IPS-15b (cell line): ENCODE measurements around the gene PRM1.

Experiments
- H3K27me3 ChIP-seq: one replicate; pipeline ENCODE4 v1.6.1; 2013; ENCODE audit warnings: low read length; ENCODE audit not compliant: control insufficient read depth, insufficient read depth
- H3K36me3 ChIP-seq: one replicate; pipeline ENCODE4 v1.6.1; 2013; ENCODE audit warnings: low read length; ENCODE audit not compliant: control insufficient read depth, insufficient read depth
- H3K4me1 ChIP-seq: one replicate; pipeline ENCODE4 v1.6.1; 2013; ENCODE audit warnings: mild to moderate bottlenecking, low read length; ENCODE audit not compliant: control insufficient read depth, insufficient read depth
- H3K4me3 ChIP-seq: one replicate; pipeline ENCODE4 v1.5.1; 2013; ENCODE audit warnings: low read depth, low read length
- H3K9ac ChIP-seq: one replicate; pipeline ENCODE4 v1.6.1; 2013; ENCODE audit warnings: low read depth, mild to moderate bottlenecking, low read length
- H3K9me3 ChIP-seq: one replicate; pipeline ENCODE4 v1.6.1; 2013; ENCODE audit warnings: mild to moderate bottlenecking, low read length; ENCODE audit not compliant: control insufficient read depth, insufficient read depth

Gene PRM1

GRCh38 chr16:11241480-11242204 is 39.5 kb downstream of the PRM1 start:
- no peak overlapping the region for H3K4me3 ChIP-seq
- no peaks in the 10 kb centered on the region for H3K9me3 ChIP-seq
- H3K27me3 ChIP-seq: no peaks in the 10 kb centered on the region
- H3K36me3 ChIP-seq: no peaks in the 10 kb centered on the region
- H3K9ac ChIP-seq: no peak overlapping the region
- H3K4me1 ChIP-seq: no peaks in the 10 kb centered on the region

DNA sequence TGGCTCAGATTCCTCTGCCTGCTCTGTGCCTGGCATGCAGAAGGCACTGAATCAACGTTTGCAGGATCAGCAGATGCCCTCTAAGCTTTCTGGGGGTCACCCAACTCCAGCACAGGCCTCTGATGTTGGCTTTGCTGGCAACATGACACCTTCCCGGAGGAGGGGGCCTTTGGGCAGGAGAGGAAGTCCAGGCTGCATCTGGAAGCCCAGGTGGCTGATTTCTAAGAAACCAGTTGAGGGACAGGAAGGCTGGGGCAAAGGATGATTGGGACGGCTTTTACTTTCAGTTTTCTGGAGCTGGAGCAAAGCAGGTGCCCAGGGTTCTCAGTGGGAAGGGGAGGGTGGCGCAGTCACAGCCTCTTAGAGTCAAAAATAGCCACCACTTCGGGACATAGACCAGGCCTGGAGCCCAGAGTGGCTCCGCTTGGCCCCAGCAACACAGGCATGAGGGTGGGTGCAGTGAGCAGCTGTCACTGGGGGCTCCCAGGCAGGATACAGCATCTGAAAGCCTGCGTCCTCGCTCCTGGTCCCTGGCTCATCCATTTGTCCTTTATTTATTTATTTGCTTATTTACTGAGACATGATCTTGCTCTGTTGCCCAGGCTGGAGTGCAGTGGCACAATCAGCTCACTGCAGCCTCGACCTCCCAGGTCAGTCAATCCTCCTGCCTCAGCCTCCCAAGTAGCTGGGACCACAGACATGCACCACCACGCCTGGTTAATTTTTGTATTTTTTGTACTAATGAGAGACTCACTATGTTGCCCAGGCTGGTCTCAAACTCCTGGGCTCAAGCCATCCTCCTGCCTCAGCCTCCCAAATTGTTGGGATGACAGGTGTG is 40.3 kb downstream of the PRM1 start:
- no peaks in the 10 kb centered on the region for H3K9me3 ChIP-seq
- H3K36me3 ChIP-seq: no peaks in the 10 kb centered on the region
- H3K27me3 ChIP-seq: no peaks in the 10 kb centered on the region
- H3K4me1 ChIP-seq: no peaks in the 10 kb centered on the region
- H3K9ac ChIP-seq: no peak overlapping the region
- H3K4me3 ChIP-seq: no peak overlapping the region

- no peak overlapping the region for H3K9ac ChIP-seq
- H3K4me1 ChIP-seq: no peaks in the 10 kb centered on the region
Observed at GRCh38 chr16:11239644-11240632, 41.2 kb downstream of the PRM1 start.

DNA sequence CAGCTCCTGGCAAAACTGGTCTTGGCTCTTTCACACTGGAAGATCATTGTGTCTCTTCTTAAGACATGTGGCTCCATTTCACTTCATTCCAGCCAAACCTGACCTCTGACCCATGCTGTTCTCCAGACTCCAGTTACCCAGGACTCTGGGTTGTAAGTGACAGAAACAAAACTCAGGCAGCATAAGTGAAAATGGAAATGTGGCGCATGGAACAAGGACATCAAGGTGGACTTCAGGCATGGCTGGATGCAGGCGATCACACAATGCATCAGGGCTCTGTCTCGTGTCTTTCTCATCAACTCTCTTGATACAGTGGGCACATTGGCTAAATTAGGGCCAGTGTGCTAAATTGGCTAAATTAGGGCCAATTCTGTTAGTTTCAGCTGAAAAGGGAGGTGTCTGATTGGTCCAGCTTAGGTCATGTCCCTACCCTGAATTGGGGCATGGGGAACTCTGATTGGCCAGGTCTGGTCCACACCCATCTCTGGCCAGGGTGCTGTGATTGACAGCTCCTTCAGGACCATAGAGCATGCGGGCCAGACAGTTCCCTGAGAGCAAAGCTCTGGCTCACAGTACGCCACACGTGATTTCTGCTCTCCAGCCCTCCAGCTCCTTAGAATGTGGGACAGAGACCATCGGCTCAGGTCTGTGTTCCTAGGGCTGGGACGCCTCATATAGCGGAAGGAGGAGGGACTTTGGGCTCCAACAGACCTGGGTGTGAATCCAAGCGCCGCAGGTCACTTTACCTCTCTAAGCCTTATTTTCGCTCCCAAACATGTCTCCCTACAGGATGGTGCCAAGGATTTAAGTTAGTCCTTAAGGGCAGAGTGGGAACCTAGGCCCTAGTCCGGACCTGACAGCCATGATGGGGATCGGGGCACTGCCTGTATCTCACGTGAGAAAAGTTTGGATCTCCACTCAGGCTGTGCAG is 42.6 kb downstream of the PRM1 start:
- Histone ChIP-seq H3K9me3 (no peaks in the 10 kb centered on the region), H3K9ac (no peak overlapping the region), H3K36me3 (no peaks in the 10 kb centered on the region), H3K4me3 (no peak overlapping the region), H3K27me3 (no peaks in the 10 kb centered on the region), H3K4me1 (no peaks in the 10 kb centered on the region)

More at GRCh38 chr16:11239644-11240632, 41.2 kb downstream of the PRM1 start:
- Histone ChIP-seq H3K27me3 (no peaks in the 10 kb centered on the region), H3K4me3 (no peak overlapping the region), H3K9me3 (no peaks in the 10 kb centered on the region), H3K36me3 (no peaks in the 10 kb centered on the region)

DNA sequence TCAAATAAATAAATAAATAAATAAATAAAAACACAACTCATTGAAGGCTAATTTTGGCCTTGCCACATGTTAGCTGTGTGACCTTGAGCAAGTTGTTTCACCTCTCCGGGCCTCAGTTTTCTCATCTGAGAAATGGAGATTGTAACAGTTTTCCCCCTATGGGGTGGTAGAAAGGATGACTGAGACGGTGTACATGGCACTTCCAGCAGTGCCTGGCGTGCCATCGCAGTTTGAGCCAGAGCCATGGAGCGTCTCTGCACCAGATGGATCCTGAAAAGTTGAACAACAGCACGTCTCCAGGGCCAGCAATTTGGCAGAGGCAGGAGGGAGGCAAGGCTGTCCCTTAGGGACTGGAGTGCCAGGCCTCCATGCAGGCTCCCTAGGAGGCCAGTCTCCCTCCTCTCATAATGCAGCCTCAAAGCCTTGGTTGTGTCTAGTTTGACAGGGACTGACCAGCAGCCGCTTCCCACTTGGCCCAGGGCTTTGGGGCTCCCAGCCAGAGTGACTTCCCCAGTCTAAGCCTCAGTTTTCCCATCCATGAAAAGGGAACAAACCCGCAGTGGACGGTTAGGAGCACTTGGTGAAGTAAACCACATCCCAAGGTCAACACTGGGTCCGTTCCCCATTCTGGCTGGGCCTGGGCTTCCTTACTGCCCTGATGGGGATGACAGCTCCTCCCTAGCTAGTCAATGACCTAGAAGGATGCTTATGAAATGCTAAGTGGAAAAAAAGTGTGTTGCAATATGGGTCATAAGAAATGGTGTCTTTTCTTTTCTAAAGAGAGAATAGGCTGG is 44.5 kb downstream of the PRM1 start:
- peaks cover 2% of the 10 kb centered on the region for H3K27me3 ChIP-seq
- no peak overlapping the region for H3K9ac ChIP-seq
- H3K9me3 ChIP-seq: no peaks in the 10 kb centered on the region
- H3K4me3 ChIP-seq: no peak overlapping the region
- no peaks in the 10 kb centered on the region for H3K4me1 ChIP-seq
- no peaks in the 10 kb centered on the region for H3K36me3 ChIP-seq

DNA sequence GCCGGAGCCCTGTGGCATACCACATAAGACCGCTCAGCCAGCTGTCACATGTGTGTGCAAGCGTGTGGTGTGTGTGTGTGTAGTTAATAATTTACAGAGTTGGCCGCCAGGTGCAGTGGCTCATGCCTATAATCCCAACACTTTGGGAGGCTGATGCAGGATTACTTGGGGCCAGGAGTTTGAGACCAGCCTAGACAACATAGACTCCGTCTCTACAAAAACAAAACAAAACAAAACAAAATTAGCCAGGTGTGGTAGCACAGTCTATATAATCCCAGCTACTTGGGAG is 45.5 kb downstream of the PRM1 start:
- Histone ChIP-seq H3K9ac (no peak overlapping the region), H3K9me3 (no peaks in the 10 kb centered on the region), H3K27me3 (peaks cover 3% of the 10 kb centered on the region), H3K36me3 (no peaks in the 10 kb centered on the region), H3K4me3 (no peak overlapping the region), H3K4me1 (no peaks in the 10 kb centered on the region)

DNA sequence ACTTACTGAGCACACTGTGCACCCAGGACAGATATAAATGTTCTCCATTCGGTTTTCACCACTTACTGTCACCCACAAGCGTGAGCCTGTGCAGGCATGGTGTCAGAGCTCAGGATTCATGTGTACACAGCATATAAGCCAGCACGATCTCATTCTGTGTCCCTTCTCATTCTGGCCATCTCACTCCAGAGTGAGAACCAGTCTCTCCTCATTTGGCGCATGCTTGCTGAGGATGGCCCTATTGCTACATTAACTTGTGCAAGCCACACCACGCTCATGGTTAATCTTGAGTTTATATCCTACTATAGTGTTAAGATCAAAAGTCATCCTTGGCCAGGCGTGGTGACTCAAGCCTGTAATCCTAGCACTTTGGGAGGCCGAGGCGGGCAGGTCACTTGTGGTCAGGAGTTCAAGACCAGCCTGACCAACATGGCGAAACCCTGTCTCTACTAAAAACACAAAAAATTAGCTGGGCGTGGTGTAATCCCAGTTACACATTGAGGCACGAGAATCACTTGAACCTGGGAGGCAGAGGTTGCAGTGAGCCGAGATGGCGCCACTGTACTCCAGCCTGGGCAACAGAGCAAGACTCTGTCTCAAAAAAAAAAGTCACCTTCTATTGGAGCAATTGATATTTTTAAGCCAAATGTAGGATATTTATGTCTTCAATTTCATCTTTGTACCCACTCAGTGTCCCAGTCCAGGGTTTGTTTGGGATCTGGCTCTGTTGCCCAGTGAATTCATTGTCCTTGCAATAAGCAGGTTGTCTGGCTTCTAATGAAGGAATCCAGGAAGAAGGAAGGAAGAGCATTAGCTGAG is 46.0 kb downstream of the PRM1 start:
- H3K4me1 ChIP-seq: no peaks in the 10 kb centered on the region

GRCh38 chr16:11233727-11234376 is 47.3 kb downstream of the PRM1 start:
- Histone ChIP-seq H3K4me1 (no peaks in the 10 kb centered on the region), H3K9ac (no peak overlapping the region), H3K36me3 (no peaks in the 10 kb centered on the region), H3K9me3 (no peaks in the 10 kb centered on the region), H3K4me3 (no peak overlapping the region), H3K27me3 (peaks cover 3% of the 10 kb centered on the region)

More for the DNA sequence above, 46.0 kb downstream of the PRM1 start:
- Histone ChIP-seq H3K9ac (no peak overlapping the region), H3K36me3 (no peaks in the 10 kb centered on the region), H3K4me3 (no peak overlapping the region), H3K9me3 (no peaks in the 10 kb centered on the region), H3K27me3 (peaks cover 3% of the 10 kb centered on the region)

DNA sequence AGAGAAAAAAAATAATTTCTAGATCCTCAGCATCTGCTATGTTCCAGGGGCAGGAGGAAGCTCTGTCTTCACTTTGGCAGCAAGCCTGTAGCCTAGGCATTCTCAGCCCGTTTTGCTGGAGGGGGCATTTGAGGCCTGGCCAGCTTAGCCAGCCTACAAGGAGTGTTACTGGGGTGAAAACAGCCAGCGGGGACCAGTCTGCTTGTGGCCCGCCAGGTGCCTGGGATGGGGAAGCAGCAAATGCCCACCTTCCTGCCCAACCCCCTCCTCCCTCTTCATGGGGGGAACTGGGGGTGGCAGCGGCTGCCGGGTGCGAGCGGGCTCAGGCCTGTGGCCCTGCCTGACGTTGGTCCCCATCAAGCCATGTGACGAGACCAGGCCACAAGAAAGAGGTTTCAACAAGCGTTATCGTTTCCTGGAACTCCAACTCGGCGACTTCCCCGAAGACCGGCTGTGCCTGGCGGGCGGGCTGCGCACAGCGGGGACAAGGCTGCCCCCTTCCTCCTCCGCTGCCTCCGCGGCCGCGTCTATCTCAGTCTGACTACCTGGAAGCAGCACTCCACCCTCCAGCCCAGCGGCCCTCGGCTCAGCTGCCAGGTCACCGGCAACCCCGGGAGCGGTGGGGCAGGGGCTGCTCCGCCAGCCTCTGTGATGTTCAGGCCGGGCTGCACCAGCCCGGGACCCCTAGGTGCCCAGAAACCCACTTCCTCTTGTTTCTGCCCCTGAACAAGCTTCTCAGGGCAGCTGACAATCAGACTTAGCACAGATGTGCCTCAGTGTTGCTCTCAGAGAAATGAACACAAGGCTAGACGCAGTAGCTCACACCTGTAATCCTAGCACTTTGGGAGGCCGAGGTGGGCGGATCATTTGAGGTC is 48.0 kb downstream of the PRM1 start:
- H3K4me3 ChIP-seq: no peak overlapping the region
- no peaks in the 10 kb centered on the region for H3K4me1 ChIP-seq

More for the DNA sequence above, 48.0 kb downstream of the PRM1 start:
- Histone ChIP-seq H3K9ac (peak overlapping the region; percentile 18), H3K9me3 (no peaks in the 10 kb centered on the region), H3K36me3 (no peaks in the 10 kb centered on the region), H3K27me3 (peaks cover 3% of the 10 kb centered on the region)
